Keratinocyte (primary cell): ENCODE measurements around the gene ECE1. TPM values are rescaled to one million over a fixed set of nuclear protein-coding genes. Genes with fewer than 3 reads are reported as not detected.
"Not testable (repeated sequence)": the region's sequence is repeated elsewhere in the genome, so short reads cannot be mapped to it uniquely, and the experiment has no call there.

Experiments used
- DNase-seq: peaks from one replicate; pipeline ENCODE4 v3.0.0-alpha.2; 2011; ENCODE audit warnings: low read depth, missing footprints, low spot score
- FAIRE-seq: peaks from 2 replicates; lab custom pipeline; 2011; peaks lifted over from hg19 to GRCh38; lab: Jason Lieb, UNC
- H2AFZ ChIP-seq: 2 replicates; pipeline ENCODE4 v1.6.0; 2012; ENCODE audit warnings: low read length, control low read depth, inconsistent platforms; ENCODE audit not compliant: control insufficient read depth
- H3K27ac ChIP-seq: 2 replicates; pipeline ENCODE4 v1.5.1; 2011; ENCODE audit warnings: low read length; ENCODE audit not compliant: control insufficient read depth, insufficient read depth
- H3K27me3 ChIP-seq: 3 replicates; pipeline ENCODE4 v1.6.0; 2011; ENCODE audit warnings: low read length; ENCODE audit not compliant: control insufficient read depth, insufficient read depth; ENCODE audit errors: extremely low read depth
- H3K36me3 ChIP-seq, 2 experiments: 2 replicates in 1 of 2; 3 replicates in 1 of 2; pipeline ENCODE4 v1.5.1; 2011; ENCODE audit warnings: low read length in 2 of 2, mild to moderate bottlenecking in 1 of 2; ENCODE audit not compliant: control insufficient read depth in 2 of 2, insufficient read depth in 2 of 2; ENCODE audit errors: extremely low read depth in 1 of 2
- H3K4me1 ChIP-seq: 3 replicates; pipeline ENCODE4 v1.5.1; 2011; ENCODE audit warnings: low read length; ENCODE audit not compliant: control insufficient read depth, insufficient read depth; ENCODE audit errors: extremely low read depth
- H3K4me2 ChIP-seq: 3 replicates; pipeline ENCODE4 v1.6.0; 2011; ENCODE audit warnings: low read depth, low read length; ENCODE audit not compliant: control insufficient read depth, insufficient read depth; ENCODE audit errors: extremely low read depth
- H3K4me3 ChIP-seq, 3 experiments: fragments of 200-600 bp in 1 of 3; sonication (generic) in 1 of 3; 2 replicates in 2 of 3; 3 replicates in 1 of 3; pipeline ENCODE4 v1.5.1; 2011 to 2016; ENCODE audit warnings: low read length in 3 of 3, mild to moderate bottlenecking in 3 of 3, control low read depth in 2 of 3, inconsistent platforms in 1 of 3, low read depth in 1 of 3, mixed read lengths in 1 of 3, mixed run types in 1 of 3, moderate library complexity in 1 of 3; ENCODE audit not compliant: control insufficient read depth in 2 of 3, insufficient read depth in 2 of 3; ENCODE audit errors: extremely low read depth in 1 of 3
- H3K79me2 ChIP-seq: 2 replicates; pipeline ENCODE4 v1.6.0; 2012; ENCODE audit warnings: low read length; ENCODE audit not compliant: control insufficient read depth, insufficient read depth
- H3K9ac ChIP-seq: 3 replicates; pipeline ENCODE4 v1.6.0; 2011; ENCODE audit warnings: low read length; ENCODE audit not compliant: control insufficient read depth, insufficient read depth; ENCODE audit errors: extremely low read depth
- H3K9me1 ChIP-seq: 3 replicates; pipeline ENCODE4 v1.6.0; 2011; ENCODE audit warnings: low read length; ENCODE audit not compliant: control insufficient read depth, insufficient read depth; ENCODE audit errors: extremely low read depth
- H3K9me3 ChIP-seq: 2 replicates; pipeline ENCODE4 v1.5.1; 2012; ENCODE audit warnings: low read depth, low read length; ENCODE audit not compliant: control insufficient read depth
- H4K20me1 ChIP-seq: 3 replicates; pipeline ENCODE4 v1.6.0; 2011; ENCODE audit warnings: low read length; ENCODE audit not compliant: control insufficient read depth, insufficient read depth; ENCODE audit errors: extremely low read depth
- EZH2 ChIP-seq: IDR thresholded peaks from one replicate; pipeline ENCODE4 v1.6.1; 2012; ENCODE audit warnings: inconsistent platforms, mild to moderate bottlenecking, low read length, moderate library complexity
- dilution Hi-C: fragments of 300-500 bp; cut with MboI; formaldehyde crosslinking; loops from one replicate; pipeline ENCODE4 v1.7.0; 2020; ENCODE audit warnings: low sequenced_read_pairs; ENCODE audit not compliant: extremely low pct_ligation_motif_present
- polyA plus RNA-seq, 5 experiments: library from polyadenylated mRNA; depleted of rRNA in 3 of 5; stranded (reverse) in 3 of 5; stranded (forward) in 1 of 5; unstranded in 1 of 5; fragments of >200 nt; gene quantifications; 1 replicate in 1 of 5; 2 replicates in 3 of 5; 3 replicates in 1 of 5; pipeline versions ENCODE4 v1.2.1 to v1.2.3, GENCODE V29; 2011 to 2012; ENCODE audit warnings: missing spikeins in 2 of 5, low read depth in 1 of 5, low replicate concordance in 1 of 5
- TF ChIP-seq, protein P1 (sequence below), 3 experiments: IDR thresholded peaks in 1 of 3; conservative IDR thresholded peaks in 1 of 3; optimal IDR thresholded peaks in 1 of 3; 2 replicates in 2 of 3; 3 replicates in 1 of 3; pipeline versions ENCODE3 to v1.5.1; 2011; ENCODE audit warnings: low read length in 3 of 3, mild to moderate bottlenecking in 3 of 3, moderate library complexity in 2 of 3, control low read depth in 1 of 3, inconsistent platforms in 1 of 3; ENCODE audit not compliant: insufficient read depth in 2 of 3; ENCODE audit errors: extremely low read depth in 1 of 3

The ECE1 gene
- polyA plus RNA-seq, 1 donor (not counting 4 experiments of a cell fraction or from before 2014, with no cell fraction given), result 59.1 TPM

DNA sequence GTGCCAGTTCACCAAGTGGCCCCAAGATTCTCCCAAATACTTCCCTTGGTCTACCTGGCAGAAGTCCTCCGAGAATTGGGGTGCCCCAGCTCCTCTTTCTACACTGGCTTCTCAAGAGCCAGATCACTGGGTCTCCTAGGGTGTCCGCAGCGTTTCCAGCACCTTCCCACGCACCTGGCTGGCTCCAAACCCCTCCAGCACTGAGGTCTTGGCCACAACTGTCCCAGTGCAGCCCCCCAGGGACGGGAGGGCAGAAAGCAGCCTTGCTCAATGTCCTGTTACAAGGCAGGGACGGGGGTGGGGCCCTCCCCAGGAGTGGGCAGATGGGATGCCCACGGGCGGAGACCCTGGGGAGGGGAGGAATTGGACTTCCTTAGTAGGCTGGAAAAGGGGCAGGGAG, 1.1 kb downstream of the ECE1 start:
- H4K20me1 ChIP-seq, result no peaks in the 10 kb centered on the region
- peaks cover 2% of the 10 kb centered on the region for H3K79me2 ChIP-seq
- H3K4me2 ChIP-seq, result peak overlapping the region; percentile 89
- no peak overlapping the region for H2AFZ ChIP-seq
- H3K4me3 ChIP-seq, result peak overlapping the region; percentile 64 to 89 (median 79)
- H3K9me3 ChIP-seq, result no peaks in the 10 kb centered on the region
- DNase-seq, result no peak
- no peak for FAIRE-seq
- dilution Hi-C loops, result no loop called here
- peaks cover 3% of the 10 kb centered on the region for H3K9me1 ChIP-seq
- no peaks in the 10 kb centered on the region for H3K27me3 ChIP-seq
- peaks cover 8% of the 10 kb centered on the region for H3K4me1 ChIP-seq
- peak overlapping the region; percentile 72 for H3K9ac ChIP-seq
- TF ChIP-seq EZH2, result no peak
- H3K27ac ChIP-seq, result no peak overlapping the region
- no peaks in the 10 kb centered on the region for H3K36me3 ChIP-seq

DNA sequence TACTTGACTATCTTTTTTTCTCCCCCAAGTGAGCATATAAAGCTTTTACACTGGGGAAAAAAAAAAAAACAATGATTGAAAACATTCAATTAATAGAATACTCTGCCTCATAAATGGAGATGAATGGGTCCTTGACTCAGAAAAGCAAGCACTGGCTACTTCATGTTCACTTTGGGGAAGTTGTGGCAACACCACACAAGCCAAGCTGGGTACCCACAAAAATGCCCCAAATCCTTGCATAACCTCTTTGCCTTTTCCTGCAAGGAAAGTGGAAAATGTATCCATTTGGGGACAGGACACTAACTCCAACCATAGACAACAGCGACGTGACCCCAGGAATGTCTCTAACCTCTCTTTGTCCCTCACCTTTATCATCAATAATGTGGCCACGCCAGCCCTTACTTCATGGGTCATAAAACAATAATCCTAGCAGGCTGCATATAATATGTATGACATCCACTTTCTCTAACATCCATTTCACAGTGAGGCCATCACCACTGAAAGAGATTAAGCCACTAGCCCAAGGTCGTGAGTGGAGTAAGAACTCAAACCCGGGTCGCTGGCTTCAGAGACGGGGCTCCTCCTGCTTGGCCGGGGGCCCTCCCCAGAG, 2.3 kb downstream of the ECE1 start:
- dilution Hi-C loops, result no loop called here

DNA sequence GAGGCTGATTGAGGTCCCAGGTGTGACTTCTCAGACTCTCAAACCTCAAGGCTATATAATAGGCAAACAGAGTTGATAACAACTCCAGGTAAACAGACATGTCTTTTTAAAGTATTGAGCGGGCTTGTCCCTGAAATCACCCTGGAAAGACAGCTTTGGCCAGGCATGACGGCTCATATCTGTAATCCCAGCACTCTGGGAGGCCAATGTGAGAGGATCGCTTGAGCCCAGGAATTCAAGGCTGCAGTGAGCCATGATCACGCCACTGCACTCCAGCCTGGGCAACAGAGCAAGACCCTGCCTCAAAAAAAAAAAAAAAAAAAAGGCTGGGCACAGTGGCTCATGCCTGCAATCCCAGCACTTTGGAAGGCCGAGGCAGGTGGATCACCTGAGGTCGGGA, 4.9 kb downstream of the ECE1 start:
- H3K9ac ChIP-seq, H3K9me1 ChIP-seq, H3K4me3 ChIP-seq, H3K4me2 ChIP-seq, H3K79me2 ChIP-seq, H3K27me3 ChIP-seq, H3K27ac ChIP-seq, DNase-seq, H4K20me1 ChIP-seq, FAIRE-seq, H3K36me3 ChIP-seq, H3K9me3 ChIP-seq, H2AFZ ChIP-seq, dilution Hi-C loops: not testable (repeated sequence)
- H3K4me1 ChIP-seq, result peaks cover 11% of the 10 kb centered on the region

More for the DNA sequence above, 2.3 kb downstream of the ECE1 start:
- Histone ChIP-seq H4K20me1 (no peaks in the 10 kb centered on the region), H3K9me3 (no peaks in the 10 kb centered on the region), H3K4me2 (no peak overlapping the region), H2AFZ (no peak overlapping the region), H3K79me2 (peaks cover 2% of the 10 kb centered on the region), H3K27me3 (no peaks in the 10 kb centered on the region), H3K9ac (no peak overlapping the region), H3K36me3 (no peaks in the 10 kb centered on the region), H3K4me3 (no peak overlapping the region), H3K27ac (no peak overlapping the region), H3K4me1 (peaks cover 8% of the 10 kb centered on the region), H3K9me1 (peaks cover 3% of the 10 kb centered on the region)
- DNase-seq, result no peak
- no peak for FAIRE-seq
- TF ChIP-seq, protein P1, sequence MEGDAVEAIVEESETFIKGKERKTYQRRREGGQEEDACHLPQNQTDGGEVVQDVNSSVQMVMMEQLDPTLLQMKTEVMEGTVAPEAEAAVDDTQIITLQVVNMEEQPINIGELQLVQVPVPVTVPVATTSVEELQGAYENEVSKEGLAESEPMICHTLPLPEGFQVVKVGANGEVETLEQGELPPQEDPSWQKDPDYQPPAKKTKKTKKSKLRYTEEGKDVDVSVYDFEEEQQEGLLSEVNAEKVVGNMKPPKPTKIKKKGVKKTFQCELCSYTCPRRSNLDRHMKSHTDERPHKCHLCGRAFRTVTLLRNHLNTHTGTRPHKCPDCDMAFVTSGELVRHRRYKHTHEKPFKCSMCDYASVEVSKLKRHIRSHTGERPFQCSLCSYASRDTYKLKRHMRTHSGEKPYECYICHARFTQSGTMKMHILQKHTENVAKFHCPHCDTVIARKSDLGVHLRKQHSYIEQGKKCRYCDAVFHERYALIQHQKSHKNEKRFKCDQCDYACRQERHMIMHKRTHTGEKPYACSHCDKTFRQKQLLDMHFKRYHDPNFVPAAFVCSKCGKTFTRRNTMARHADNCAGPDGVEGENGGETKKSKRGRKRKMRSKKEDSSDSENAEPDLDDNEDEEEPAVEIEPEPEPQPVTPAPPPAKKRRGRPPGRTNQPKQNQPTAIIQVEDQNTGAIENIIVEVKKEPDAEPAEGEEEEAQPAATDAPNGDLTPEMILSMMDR (optimal IDR thresholded peaks at IDR 0.05 in 1 of 3, IDR thresholded peaks at IDR 0.05 in 1 of 3, conservative IDR thresholded peaks at IDR 0.05 in 1 of 3; ENCODE audit: extremely low read depth in 1 of 3, insufficient read depth in 2 of 3, low read length in 3 of 3), result no peak
- TF ChIP-seq EZH2, result no peak
